ENCODE measurements around the gene ZNF341. TPM values are rescaled to one million over a fixed set of nuclear protein-coding genes. Genes with fewer than 3 reads are reported as not detected.

Gene ZNF341
- total RNA-seq, 1 experiment from 2014 or later = 7.7 TPM

- TF ChIP-seq POLR2AphosphoS5 (IDR thresholded peaks at IDR 0.05; ENCODE audit: low read depth, low read length) = no peak
- no peak for TF ChIP-seq REST (IDR thresholded peaks at IDR 0.05; ENCODE audit: insufficient read depth in 1 of 2, low read depth in 2 of 2, low read length in 1 of 2)
- no peak for TF ChIP-seq SIN3A (IDR thresholded peaks at IDR 0.05; ENCODE audit: borderline replicate concordance, insufficient read depth, low read depth, low read length)
- TF ChIP-seq TCF7L2 (IDR thresholded peaks at IDR 0.05; ENCODE audit: low read depth, low read length) = no peak
- TF ChIP-seq CTCF (IDR thresholded peaks at IDR 0.05) = no peak
- POLR2A ChIA-PET = interaction anchor here (0.6 kb wide), 1 partner anchor 46 kb away, joined by 6 read pairs; no protein-coding TSS in a partner anchor
- in situ Hi-C loops (cut with HindIII; ENCODE audit: low pct_unique_long_range_greater_than_20kb, low sequenced_read_pairs) = no loop called here
- no TSS peak for BruUV-seq (replicated peaks)
- no peak for DNase-seq (ENCODE audit: low read depth, low spot score)
- Histone ChIP-seq H3K9me3 (ENCODE audit: control insufficient read depth, insufficient read depth, low read depth, low read length) (no peaks in the 10 kb centered on the region), H3K4me3 (ENCODE audit: low read depth in 2 of 2, low read length in 2 of 2) (no peak overlapping the region), H3K36me3 (ENCODE audit: control insufficient read depth, insufficient read depth, low read length) (no peaks in the 10 kb centered on the region), H3K27ac (ENCODE audit: low read length) (no peak overlapping the region), H3K27me3 (ENCODE audit: control insufficient read depth, insufficient read depth, low read length) (no peaks in the 10 kb centered on the region), H3K4me1 (ENCODE audit: control insufficient read depth, insufficient read depth, low read length) (peaks cover 9% of the 10 kb centered on the region; the same call in 1 of the 2 replicates)
- CTCF ChIA-PET = interaction anchor here (0.6 kb wide), 1 partner anchor 19 kb away, joined by 7 read pairs; no protein-coding TSS in a partner anchor
- intact Hi-C loops (cut with micrococcal nuclease; ENCODE audit: unreplicated experiment) = no loop called here
- ATAC-seq = no peak
Measured at GRCh38 chr20:33832103-33832804, 100.5 kb downstream of the ZNF341 start.

- H3K4me1 ChIP-seq (ENCODE audit: control insufficient read depth, insufficient read depth, low read length) = peaks cover 13% of the 10 kb centered on the region
- intact Hi-C loops (cut with micrococcal nuclease; ENCODE audit: unreplicated experiment) (no loop called here), in situ Hi-C loops (cut with HindIII; ENCODE audit: low pct_unique_long_range_greater_than_20kb, low sequenced_read_pairs) (no loop called here)
- ChIA-PET POLR2A (interaction anchor here (0.6 kb wide), 1 partner anchor 47 kb away, joined by 6 read pairs; no protein-coding TSS in a partner anchor), CTCF (no interaction called here)
- ATAC-seq (no peak), DNase-seq (ENCODE audit: low read depth, low spot score) (no peak)
- no TSS peak for BruUV-seq (replicated peaks)
- no peak overlapping the region for H3K27ac ChIP-seq (ENCODE audit: low read length)
- TF ChIP-seq TCF7L2 (IDR thresholded peaks at IDR 0.05; ENCODE audit: low read depth, low read length) (no peak), POLR2AphosphoS5 (IDR thresholded peaks at IDR 0.05; ENCODE audit: low read depth, low read length) (no peak), CTCF (IDR thresholded peaks at IDR 0.05) (no peak), REST (IDR thresholded peaks at IDR 0.05; ENCODE audit: insufficient read depth in 1 of 2, low read depth in 2 of 2, low read length in 1 of 2) (no peak), SIN3A (IDR thresholded peaks at IDR 0.05; ENCODE audit: borderline replicate concordance, insufficient read depth, low read depth, low read length) (no peak)
- H3K9me3 ChIP-seq (ENCODE audit: control insufficient read depth, insufficient read depth, low read depth, low read length) = no peaks in the 10 kb centered on the region
- no peaks in the 10 kb centered on the region for H3K27me3 ChIP-seq (ENCODE audit: control insufficient read depth, insufficient read depth, low read length)
- H3K36me3 ChIP-seq (ENCODE audit: control insufficient read depth, insufficient read depth, low read length) = no peaks in the 10 kb centered on the region
- H3K4me3 ChIP-seq (ENCODE audit: low read depth in 2 of 2, low read length in 2 of 2) = no peak overlapping the region
Measured at GRCh38 chr20:33833333-33833732, 101.5 kb downstream of the ZNF341 start.
